ENCODE results near the gene TSPAN5.

- TF ChIP-seq CTCF (tag by site-specific recombination; IDR thresholded peaks at IDR 0.05) (no peak), PRDM6 (tag by site-specific recombination; IDR thresholded peaks at IDR 0.05) (no peak), TCF7L2 (IDR thresholded peaks at IDR 0.05; ENCODE audit: borderline replicate concordance, low read depth, low read length) (no peak), ZNF513 (tag by site-specific recombination; IDR thresholded peaks at IDR 0.05) (no peak), ZNF433 (tag by site-specific recombination; IDR thresholded peaks at IDR 0.05; ENCODE audit: low read depth) (no peak), KLF16 (tag by site-specific recombination; IDR thresholded peaks at IDR 0.05) (no peak), ZBTB10 (tag by site-specific recombination; IDR thresholded peaks at IDR 0.05) (no peak), ZNF529 (tag by site-specific recombination; IDR thresholded peaks at IDR 0.05; ENCODE audit: insufficient replicate concordance) (no peak), ZNF48 (tag by site-specific recombination; IDR thresholded peaks at IDR 0.05) (no peak), ZBTB20 (tag by site-specific recombination; IDR thresholded peaks at IDR 0.05) (no peak), SETDB1 (IDR thresholded peaks at IDR 0.05; ENCODE audit: insufficient read length, low read length) (no peak)
Observed at GRCh38 chr4:98530572-98530971, 127.8 kb downstream of the TSPAN5 start.

Measured in HEK293 (cell line).